DMS53 treated with DMSO at 0.1 percent for 48 hours (cell line): ENCODE data around the gene TNFSF11.
A peak's percentile ranks its signal among the peaks of the same experiment; 100 is the strongest.

Source experiments
- DNase-seq: peaks from one replicate; lab custom pipeline; 2025; ENCODE audit not compliant: unreplicated experiment; lab: John Stamatoyannopoulos, UW

The TNFSF11 gene

DNA sequence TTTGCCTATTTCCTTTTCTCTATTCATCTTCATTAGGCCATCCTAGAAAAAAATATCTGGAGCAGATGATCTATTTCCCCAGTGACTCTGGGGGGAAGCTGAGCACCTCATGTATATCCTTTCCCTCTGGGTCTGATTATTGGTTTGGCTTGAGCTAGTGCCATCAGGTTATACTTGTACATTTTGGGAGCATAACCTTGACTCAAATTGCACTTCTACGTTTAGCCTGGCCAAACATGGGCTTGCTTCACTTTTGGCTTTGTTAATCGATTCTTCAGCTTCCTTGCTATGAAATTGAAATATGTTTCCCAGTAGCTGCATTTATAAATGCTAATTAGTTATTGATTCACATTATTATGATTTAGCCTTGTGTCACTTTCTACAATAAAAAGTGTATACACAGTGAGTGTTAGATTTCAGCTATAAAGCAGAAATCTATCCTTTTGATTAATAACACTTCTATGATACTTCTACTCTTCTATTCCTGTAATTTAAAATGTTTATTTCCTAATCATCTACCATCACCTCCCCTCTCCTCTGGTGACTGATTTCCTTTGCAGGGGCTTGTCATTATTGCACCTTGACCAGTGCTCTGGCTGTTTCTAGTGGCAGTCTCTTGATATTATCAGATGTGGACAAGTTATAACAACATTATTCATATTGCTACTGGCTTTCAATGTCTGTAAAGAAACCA lies 37.3 kb downstream of the TNFSF11 start:
- no peak for DNase-seq

GRCh38 chr13:42612021-42612765 lies 38.2 kb downstream of the TNFSF11 start:
- DNase-seq: no peak

- DNase-seq: no peak
These were observed 40.6 kb downstream of the TNFSF11 start for GRCh38 chr13:42614436-42615035.

DNA sequence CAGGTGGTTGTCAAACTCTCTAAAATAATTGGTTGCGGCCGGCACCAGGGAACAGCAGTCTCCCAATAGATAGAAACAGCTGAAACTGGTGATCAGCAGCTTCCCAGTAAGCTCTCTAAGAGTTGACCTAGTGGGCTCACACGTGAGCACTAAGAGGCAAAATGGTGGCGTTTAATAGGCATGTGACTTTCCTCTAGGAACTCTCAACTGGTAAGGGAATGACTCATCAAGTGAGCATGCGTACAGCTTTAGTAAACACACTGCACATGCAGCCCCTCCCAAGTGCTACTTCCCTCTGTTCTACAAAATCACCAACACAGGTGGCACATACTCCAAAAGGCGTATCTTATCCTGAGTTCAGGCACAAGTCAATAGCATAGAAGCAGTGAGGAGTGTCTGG lies 41.7 kb downstream of the TNFSF11 start:
- DNase-seq: peak; percentile 33

GRCh38 chr13:42617221-42617620 lies 43.3 kb downstream of the TNFSF11 start:
- no peak for DNase-seq

DNA sequence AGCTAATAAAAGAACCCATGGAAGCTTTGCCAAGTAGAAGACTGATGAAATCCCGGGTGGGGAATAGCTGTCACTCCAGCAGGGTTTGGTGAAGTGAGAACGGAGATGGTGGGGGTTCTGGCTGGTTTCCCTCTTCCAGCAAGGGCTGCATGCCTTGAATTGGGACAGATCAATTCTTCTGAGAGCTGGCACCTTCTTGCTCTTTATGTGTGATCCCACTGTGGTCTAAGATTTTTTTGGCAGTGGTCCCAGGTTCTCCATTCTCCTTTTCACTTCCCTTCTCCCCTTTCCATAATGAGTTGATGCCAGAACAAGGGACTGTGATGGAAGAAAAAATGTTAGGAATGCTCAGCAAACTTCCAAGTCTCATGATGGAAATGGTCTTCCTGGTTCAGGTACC lies 50.0 kb downstream of the TNFSF11 start:
- no peak for DNase-seq

DNA sequence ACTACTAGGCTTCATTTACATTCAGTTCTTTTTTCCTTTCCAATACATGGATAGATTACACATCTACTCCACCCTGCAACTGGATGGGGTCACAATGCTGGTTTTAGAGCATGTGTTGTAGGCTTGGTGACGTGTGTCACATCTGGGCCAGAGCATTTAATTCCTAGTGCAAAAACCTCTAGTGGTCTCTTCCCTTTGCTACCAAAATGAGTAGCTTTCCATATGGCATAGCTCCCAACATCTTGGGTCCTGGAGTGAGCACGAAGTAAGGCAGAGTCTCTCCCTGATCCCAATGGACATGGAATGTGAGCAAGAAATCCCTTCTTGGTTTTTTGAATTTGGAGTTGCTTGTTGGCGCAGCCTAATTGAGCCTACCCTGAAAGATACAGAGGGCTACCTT lies 51.7 kb downstream of the TNFSF11 start:
- no peak for DNase-seq

GRCh38 chr13:42626176-42626860 lies 52.4 kb downstream of the TNFSF11 start:
- DNase-seq: no peak

GRCh38 chr13:42628666-42629065 lies 54.7 kb downstream of the TNFSF11 start:
- no peak for DNase-seq

GRCh38 chr13:42631181-42631580 lies 57.2 kb downstream of the TNFSF11 start:
- DNase-seq: no peak

DNA sequence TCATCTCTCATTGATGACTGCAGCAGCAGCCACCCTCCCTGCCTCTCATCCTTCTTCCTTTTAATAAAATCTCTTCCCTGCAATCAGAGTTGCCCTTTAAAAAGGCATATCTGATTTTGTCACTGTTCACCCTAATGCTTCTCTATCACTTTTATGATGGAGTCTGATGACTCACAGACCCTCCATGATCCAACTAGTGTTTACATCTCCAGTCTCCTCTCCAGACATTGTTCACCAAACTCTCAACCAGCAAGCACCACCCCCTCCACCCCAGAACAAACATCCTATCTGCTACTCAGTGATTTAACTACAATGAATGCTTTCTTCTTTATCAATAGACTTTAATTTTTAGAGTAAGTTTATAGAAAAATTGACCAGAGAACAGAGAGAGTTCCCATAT lies 59.5 kb downstream of the TNFSF11 start:
- DNase-seq: peak; percentile 29

DNA sequence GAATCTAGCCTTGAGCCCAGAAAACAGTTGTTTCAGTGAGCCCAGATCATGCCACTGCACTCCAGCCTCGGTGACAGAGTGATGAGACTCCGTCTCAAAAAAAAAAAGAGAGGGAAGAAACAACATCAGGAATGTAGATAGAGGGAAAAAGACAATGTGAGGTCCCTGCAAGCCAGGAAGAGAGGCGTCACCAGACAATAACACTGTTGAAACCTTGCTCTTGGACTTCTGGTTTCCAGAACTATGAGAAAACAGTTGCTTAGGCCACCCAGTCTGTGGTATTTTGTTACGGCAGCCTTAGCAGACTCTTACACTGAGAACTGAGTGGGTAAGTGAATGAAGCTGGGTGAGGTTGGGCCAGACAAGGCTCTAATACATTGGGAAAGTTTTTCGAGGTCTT lies 64.1 kb downstream of the TNFSF11 start:
- DNase-seq: no peak

GRCh38 chr13:42638886-42639285 lies 64.9 kb downstream of the TNFSF11 start:
- no peak for DNase-seq

- DNase-seq: no peak
These were observed 69.1 kb downstream of the TNFSF11 start for GRCh38 chr13:42643076-42643475.

- DNase-seq: no peak
These were observed 70.9 kb downstream of the TNFSF11 start for GRCh38 chr13:42644841-42645240.

DNA sequence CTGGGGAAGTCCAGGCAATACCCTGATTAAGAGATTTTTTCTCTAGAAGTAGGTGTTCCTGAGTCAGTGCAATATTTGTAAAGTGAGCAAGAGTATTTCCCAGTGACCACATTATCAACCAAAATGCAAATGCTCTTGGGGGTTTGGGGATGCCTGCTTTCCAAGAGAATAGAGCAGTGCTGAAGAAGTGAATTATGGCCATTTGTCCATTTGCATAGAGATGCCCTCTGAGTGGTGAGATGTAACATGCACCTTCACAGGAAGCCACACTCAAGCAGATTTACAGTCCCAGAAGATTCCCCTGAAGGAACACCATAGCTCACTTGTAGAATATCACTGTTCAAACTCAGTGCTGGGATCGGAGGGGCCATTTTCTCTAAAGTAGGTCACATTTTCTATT lies 71.8 kb downstream of the TNFSF11 start:
- DNase-seq: no peak

- DNase-seq: no peak
These were observed 75.2 kb downstream of the TNFSF11 start for GRCh38 chr13:42649141-42649540.

DNA sequence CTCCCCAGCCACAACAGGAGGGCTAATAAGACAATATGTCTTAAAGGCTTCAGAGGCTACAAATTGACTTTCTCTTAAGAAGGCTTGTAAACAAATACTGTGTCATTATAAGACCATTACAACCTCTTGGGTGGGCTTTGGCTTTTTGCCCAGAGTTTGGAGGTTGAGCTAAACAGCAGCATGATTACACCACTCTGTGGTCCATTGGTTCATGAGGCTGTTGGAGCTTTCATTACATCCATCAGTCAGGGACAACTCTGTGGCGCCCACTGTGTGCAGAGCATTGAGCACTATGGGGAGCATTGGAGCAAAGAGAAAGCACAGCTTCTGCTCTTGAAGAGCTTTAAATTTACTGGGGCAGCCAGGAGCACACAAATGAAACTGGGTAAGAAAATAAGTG lies 75.9 kb downstream of the TNFSF11 start:
- DNase-seq: no peak

DNA sequence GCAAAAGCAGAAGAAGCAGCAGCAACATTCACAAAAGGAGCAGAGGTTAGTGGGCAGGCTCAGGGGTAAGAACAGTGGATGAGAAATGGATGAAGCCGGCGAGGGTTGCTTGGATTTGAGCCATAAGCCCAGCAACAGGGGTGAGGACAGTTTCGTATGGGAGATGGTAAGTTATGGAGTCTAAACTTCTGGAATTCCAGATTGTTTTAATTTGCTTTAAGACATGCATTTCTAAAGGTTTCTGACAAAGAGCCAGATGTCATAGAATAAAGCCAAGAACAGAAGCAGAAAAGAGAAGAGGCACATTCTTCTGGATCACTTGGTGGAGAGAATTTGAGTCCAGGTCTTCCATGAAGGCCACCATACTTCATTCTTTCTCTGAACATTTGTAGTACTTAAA lies 76.6 kb downstream of the TNFSF11 start:
- DNase-seq: no peak

DNA sequence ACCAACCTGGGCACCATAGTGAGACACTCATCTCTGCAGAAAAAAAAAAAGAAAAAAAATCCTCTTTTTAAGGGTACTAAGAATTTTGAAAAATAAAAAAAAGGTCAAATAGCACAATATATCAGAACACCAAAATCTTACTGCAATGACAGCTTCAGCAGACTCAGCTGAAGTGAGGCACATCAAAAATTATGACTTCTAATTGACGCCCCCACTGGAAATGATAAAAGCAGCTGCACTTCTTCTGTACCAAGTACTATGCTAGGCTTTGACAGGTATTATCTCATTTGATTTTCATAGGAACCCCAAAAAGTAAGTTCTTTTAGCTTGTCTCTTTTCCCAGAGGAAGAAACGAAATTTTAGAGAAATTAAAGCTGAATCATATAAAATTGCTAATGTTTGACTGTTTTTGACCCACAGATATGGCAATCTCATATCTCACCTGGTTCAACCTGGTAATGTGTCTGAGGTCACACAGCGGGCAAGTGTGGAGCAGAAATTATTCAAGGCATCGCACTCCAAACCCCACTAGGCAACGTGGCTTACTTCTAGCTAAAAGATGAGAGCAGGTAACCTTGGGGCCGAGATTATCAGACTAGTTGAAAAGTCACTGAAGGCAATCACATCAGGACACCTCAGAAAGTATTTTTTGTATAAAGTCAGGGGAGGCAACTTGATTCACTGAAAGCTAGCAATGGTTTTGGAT lies 78.1 kb downstream of the TNFSF11 start:
- DNase-seq: no peak
